ENCODE measurements around the gene CYP8B1.

- TF ChIP-seq POLR2A (IDR thresholded peaks at IDR 0.05; ENCODE audit: low read length) (no peak), GATA1 (IDR thresholded peaks at IDR 0.05; ENCODE audit: low read depth, low read length) (no peak)
These were observed 2.3 kb downstream of the CYP8B1 start for GRCh38 chr3:42873221-42873982.
